GM10847 (cell line): ENCODE data around the gene GABRG3.

Source experiments
- POLR2A ChIP-seq: IDR thresholded peaks from 2 replicates; pipeline ENCODE4 v1.6.1; 2011; ENCODE audit not compliant: insufficient read length; ENCODE audit errors: extremely low read depth

Gene GABRG3

GRCh38 chr15:27111323-27111722, 140.3 kb downstream of the GABRG3 start:
- no peak for TF ChIP-seq POLR2A

DNA sequence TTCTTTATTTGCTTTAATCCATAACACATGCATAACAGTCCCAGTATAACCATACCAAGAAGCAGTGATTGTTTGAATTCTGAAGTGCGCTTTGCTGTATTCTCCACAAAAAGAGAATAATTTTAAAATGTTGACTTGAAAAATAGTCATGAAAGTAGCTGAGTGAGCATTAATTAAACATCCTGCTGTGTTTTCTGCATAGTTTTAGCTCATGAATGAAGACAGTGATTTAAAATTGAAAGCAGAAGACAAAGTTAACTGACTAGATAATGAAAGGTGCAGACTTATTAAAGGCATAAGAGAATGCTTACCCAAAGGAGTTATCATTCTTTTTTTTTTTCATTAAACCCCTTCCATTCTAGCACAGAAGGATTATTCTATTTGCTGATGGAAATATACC, 143.5 kb downstream of the GABRG3 start:
- TF ChIP-seq POLR2A = no peak

- TF ChIP-seq POLR2A = no peak
Observed at GRCh38 chr15:27119695-27120266, 148.8 kb downstream of the GABRG3 start.

GRCh38 chr15:27121672-27122071, 150.7 kb downstream of the GABRG3 start:
- TF ChIP-seq POLR2A = no peak

DNA sequence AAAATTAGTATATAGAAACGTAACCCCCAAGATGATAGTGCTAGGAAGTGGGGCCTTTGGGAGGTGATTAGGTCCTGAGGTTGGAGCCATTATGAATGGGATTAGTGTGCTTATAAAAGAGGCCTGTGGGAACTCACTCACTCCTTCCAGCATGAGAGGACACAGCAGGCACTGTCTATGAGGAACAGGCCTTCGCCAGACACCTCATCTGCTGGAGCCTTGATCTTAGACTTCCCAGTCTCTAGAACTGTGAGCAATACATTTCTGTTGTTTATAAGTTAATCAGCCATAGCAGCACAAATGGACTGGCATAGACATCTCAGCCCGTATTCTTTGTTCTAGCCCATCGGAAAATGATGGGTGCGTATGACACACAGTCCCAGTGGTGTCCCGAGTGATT, 152.3 kb downstream of the GABRG3 start:
- no peak for TF ChIP-seq POLR2A

GRCh38 chr15:27123808-27124207, 152.8 kb downstream of the GABRG3 start:
- no peak for TF ChIP-seq POLR2A

DNA sequence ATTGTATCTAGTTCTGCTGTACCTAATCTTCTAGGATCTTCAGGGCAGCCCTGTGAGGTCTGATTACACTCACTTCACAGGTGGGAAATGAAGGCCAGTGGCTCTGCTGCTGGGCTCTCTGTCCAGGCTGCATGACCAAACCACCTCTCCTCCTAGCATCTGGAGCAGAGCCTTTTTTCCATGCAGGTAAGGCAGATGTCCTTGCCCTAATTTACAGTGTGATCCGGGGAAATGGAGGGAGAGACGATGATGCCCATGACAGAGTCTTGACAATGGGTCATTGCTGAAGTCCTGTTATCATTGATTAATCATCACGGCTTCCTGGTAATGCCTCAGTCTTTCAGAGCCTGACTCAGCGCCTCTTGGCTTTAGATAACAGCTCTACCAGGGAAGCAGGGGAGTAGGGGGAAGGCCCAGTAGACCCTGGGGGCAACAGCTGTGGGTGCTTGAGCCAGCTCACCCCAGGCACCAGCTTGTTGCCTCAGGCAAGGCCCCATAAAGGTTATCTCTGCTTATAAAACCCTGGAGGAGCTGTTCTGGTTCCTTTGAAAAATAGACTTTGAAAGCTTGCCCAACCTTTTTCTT, 153.4 kb downstream of the GABRG3 start:
- TF ChIP-seq POLR2A = no peak

GRCh38 chr15:27125185-27125584, 154.2 kb downstream of the GABRG3 start:
- TF ChIP-seq POLR2A = no peak

DNA sequence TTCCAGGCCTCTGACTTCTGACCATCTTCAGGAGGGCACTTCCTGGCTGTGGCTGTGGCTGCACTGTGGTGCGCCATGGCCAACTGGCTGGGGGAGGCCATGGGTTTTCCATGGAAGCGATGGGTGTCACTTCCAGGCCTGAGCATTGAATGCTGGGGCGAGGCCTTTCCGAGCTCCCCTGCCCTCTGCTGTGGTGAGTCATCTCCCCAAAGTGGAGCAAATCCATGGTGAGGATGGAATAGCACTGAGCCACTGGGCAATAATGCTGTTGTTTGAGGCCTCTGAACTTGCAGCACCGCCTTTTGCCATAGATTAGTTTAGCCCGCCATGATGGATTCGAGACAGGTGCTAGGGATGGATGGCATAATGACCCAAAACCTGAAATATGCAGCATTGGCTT, 155.5 kb downstream of the GABRG3 start:
- TF ChIP-seq POLR2A = no peak

DNA sequence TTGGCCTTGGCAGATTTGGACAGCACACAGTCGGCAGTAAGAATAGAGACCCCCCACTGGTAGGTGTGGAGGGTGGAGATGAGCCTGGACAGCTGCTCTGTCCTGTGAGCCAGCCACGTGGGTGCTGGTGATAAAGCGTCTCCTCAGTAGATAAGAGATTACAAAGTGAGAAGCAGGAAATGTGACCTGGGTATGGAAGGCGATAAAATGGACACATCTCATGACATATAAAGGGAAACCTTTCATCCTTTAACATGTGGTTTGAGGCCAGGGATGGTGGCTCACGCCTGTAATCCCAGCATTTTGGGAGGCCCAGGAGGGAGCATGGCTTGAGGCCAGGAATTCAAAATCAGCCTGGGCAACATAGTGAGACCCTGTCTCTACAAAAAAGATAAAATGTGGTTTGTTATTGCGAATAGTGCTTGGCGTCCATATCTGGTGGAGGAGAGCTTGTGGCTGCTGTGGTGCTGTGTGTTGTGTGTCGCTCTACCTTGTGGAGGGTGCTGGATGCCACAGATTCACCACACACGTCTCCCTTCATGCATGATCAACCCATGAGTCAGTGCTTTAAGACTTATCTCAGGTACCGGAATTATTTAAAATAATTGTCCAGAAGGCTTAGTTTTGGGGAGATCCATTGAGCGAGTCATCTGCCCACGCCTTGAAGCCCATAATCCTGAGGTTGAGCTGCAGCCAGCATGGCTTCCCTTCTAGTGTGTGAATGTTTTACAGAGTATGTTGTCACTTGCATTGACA, 157.0 kb downstream of the GABRG3 start:
- no peak for TF ChIP-seq POLR2A

GRCh38 chr15:27133249-27133648, 162.3 kb downstream of the GABRG3 start:
- no peak for TF ChIP-seq POLR2A

GRCh38 chr15:27134481-27134880, 163.5 kb downstream of the GABRG3 start:
- TF ChIP-seq POLR2A = no peak

- TF ChIP-seq POLR2A = no peak
Observed at GRCh38 chr15:27135151-27135550, 164.2 kb downstream of the GABRG3 start.

- no peak for TF ChIP-seq POLR2A
Observed at GRCh38 chr15:27137127-27137526, 166.1 kb downstream of the GABRG3 start.

DNA sequence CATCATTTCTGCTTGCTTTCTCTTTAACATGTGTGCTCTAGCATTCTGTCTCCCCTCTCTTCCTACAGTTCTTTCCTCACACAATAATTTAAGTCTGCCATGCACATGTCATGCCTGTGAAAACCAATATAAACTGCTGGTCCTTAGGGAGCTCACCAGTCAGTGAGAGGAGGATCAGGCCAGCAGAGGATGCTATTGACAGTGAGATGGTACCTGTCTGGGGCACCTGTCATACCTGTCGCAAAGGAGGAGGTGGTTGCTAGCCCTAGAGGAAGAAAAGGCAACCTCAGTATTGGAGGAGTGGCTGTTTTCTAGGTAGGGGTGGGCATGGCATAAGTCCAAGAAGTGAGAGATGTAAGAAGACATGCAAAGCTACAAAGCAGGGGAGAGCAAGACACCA, 194.6 kb downstream of the GABRG3 start:
- TF ChIP-seq POLR2A = no peak

- no peak for TF ChIP-seq POLR2A
Observed at GRCh38 chr15:27166917-27167316, 195.9 kb downstream of the GABRG3 start.
